GM23248 (cell line): Measurements from ENCODE around the gene OLFM3.

Experiments
- EZH2 ChIP-seq: fragments of 200-600 bp; sonication (generic); IDR thresholded peaks from 2 replicates; pipeline ENCODE4 v1.6.1; 2018; ENCODE audit warnings: antibody characterized with exemption, mild to moderate bottlenecking; ENCODE audit not compliant: insufficient read depth, poor library complexity, severe bottlenecking
- EZH2phosphoT487 ChIP-seq: fragments of 200-600 bp; sonication (generic); IDR thresholded peaks from 2 replicates; pipeline ENCODE4 v1.6.1; 2018; ENCODE audit warnings: antibody characterized with exemption, moderate library complexity, mild to moderate bottlenecking, low read depth; ENCODE audit not compliant: insufficient read depth

DNA sequence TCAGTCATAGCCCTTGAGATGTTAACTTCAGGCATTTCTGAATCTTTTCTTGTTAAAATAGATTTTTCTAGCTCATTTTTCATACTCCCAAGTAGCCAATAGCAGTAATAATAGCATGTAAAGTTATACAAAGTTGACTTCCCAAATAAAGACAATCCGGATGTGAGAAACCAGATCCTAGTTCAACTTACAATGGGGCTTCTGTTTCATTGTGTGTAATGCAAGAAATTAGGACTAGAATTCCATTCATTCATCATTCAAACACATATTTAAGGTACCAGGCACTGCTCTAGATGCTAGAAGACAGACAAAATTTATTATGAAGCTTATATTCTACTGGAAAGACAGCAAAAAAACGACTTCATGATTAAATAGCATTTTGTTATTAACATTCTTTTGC lies 240.3 kb downstream of the OLFM3 start:
- TF ChIP-seq EZH2phosphoT487, result no peak
- TF ChIP-seq EZH2, result no peak
